HepG2 (cell line): Measurements from ENCODE around the gene ADGRD1. TPM values are rescaled to one million over a fixed set of nuclear protein-coding genes. Genes with fewer than 3 reads are reported as not detected.

Experiments used
- FOSL2 ChIP-seq: sonication (generic); formaldehyde crosslinking; IDR thresholded peaks from 2 replicates; pipeline ENCODE4 v1.4.0; 2020; ENCODE audit warnings: missing genetic modification reagents
- IRF2 ChIP-seq: IDR thresholded peaks from 2 replicates; pipeline ENCODE4 v1.6.1; 2018; ENCODE audit warnings: missing genetic modification reagents, missing compliant biosample characterization
- KLF16 ChIP-seq, 2 experiments: sonication (generic) in 1 of 2; formaldehyde crosslinking in 1 of 2; IDR thresholded peaks; 2 replicates each; pipeline versions ENCODE4 v1.6.1 to v1.8.0; 2016 to 2023; ENCODE audit warnings: missing genetic modification reagents in 2 of 2, missing compliant biosample characterization in 1 of 2
- LBX2 ChIP-seq: sonication (generic); formaldehyde crosslinking; IDR thresholded peaks from 2 replicates; pipeline ENCODE4 v1.5.0; 2020; ENCODE audit warnings: missing genetic modification reagents, mild to moderate bottlenecking, borderline replicate concordance
- MAFG ChIP-seq: sonication (generic); formaldehyde crosslinking; IDR thresholded peaks from 2 replicates; pipeline ENCODE4 v1.5.1; 2020; ENCODE audit warnings: mild to moderate bottlenecking, missing genetic modification reagents
- MTF2 ChIP-seq: sonication (generic); formaldehyde crosslinking; IDR thresholded peaks from 2 replicates; pipeline ENCODE4 v1.5.0; 2020; ENCODE audit warnings: missing genetic modification reagents, borderline replicate concordance
- MYNN ChIP-seq: sonication (generic); formaldehyde crosslinking; IDR thresholded peaks from 2 replicates; pipeline ENCODE4 v1.4.0; 2020; ENCODE audit warnings: mild to moderate bottlenecking, low read depth, missing genetic modification reagents
- NBN ChIP-seq: fragments of 450-650 bp; conservative IDR thresholded peaks from 2 replicates; pipeline ENCODE4 v1.6.1; 2017
- NONO ChIP-seq, 2 experiments: fragments of 450-650 bp in 1 of 2; sonication (generic) in 1 of 2; formaldehyde crosslinking in 1 of 2; IDR thresholded peaks in 1 of 2; conservative IDR thresholded peaks in 1 of 2; 2 replicates each; pipeline versions ENCODE4 v1.6.1 to v1.8.0; 2017 to 2022; ENCODE audit warnings: mild to moderate bottlenecking in 1 of 2, missing genetic modification reagents in 1 of 2, moderate library complexity in 1 of 2
- PITX1 ChIP-seq: sonication (generic); formaldehyde crosslinking; IDR thresholded peaks from 2 replicates; pipeline ENCODE4 v1.5.1; 2020; ENCODE audit warnings: mild to moderate bottlenecking, missing genetic modification reagents
- RARA ChIP-seq: IDR thresholded peaks from 2 replicates; pipeline ENCODE4 v1.6.1; 2016; ENCODE audit warnings: missing genetic modification reagents, missing compliant biosample characterization
- SMC3 ChIP-seq: IDR thresholded peaks from 2 replicates; pipeline ENCODE4 v1.6.1; 2011; ENCODE audit warnings: low read length, improper control_type of control experiment
- SOX6 ChIP-seq, 2 experiments: fragments of 450-650 bp in 1 of 2; sonication (generic) in 1 of 2; formaldehyde crosslinking in 1 of 2; IDR thresholded peaks; 2 replicates each; pipeline versions ENCODE4 v1.4.0 to v1.6.1; 2017 to 2020; ENCODE audit warnings: antibody characterized with exemption in 1 of 2, mild to moderate bottlenecking in 1 of 2, missing genetic modification reagents in 1 of 2
- SUZ12 ChIP-seq: fragments of 150-350 bp; IDR thresholded peaks from 2 replicates; pipeline ENCODE4 v1.6.1; 2014; ENCODE audit warnings: low read depth, low read length
- ZNF501 ChIP-seq: sonication (generic); formaldehyde crosslinking; IDR thresholded peaks from 2 replicates; pipeline ENCODE4 v1.5.1; 2020; ENCODE audit warnings: mild to moderate bottlenecking, moderate library complexity, missing genetic modification reagents
- ZNF605 ChIP-seq: sonication (generic); formaldehyde crosslinking; IDR thresholded peaks from 2 replicates; pipeline ENCODE4 v1.8.0; 2022; ENCODE audit warnings: mild to moderate bottlenecking, missing genetic modification reagents
- ZNF619 ChIP-seq: sonication (generic); formaldehyde crosslinking; IDR thresholded peaks from 2 replicates; pipeline ENCODE4 v1.4.0; 2020; ENCODE audit warnings: mild to moderate bottlenecking, missing genetic modification reagents
- ZNF678 ChIP-seq: sonication (generic); formaldehyde crosslinking; IDR thresholded peaks from 2 replicates; pipeline ENCODE4 v1.4.0; 2020; ENCODE audit warnings: mild to moderate bottlenecking, missing genetic modification reagents
- polyA plus RNA-seq, 8 experiments: library from polyadenylated mRNA; depleted of rRNA in 3 of 8; stranded (reverse) in 7 of 8; unstranded in 1 of 8; fragments of >200 nt; fragmentation: Illumina TruSeq in 4 of 8; extraction: Trizol in 4 of 8; gene quantifications; 2 replicates each; pipeline versions ENCODE4 v1.2.1 to v1.2.3, GENCODE V29; 2011 to 2016; ENCODE audit warnings: low read depth in 4 of 8, missing spikeins in 1 of 8, mixed read lengths in 1 of 8; ENCODE audit not compliant: insufficient read depth in 1 of 8
- total RNA-seq, 5 experiments: library from RNA; depleted of rRNA; stranded (reverse); fragments of >200 nt; fragmentation: Illumina TruSeq; extraction: Trizol; gene quantifications; 2 replicates each; pipeline ENCODE4 v1.2.3, GENCODE V29; 2016; ENCODE audit warnings: low read depth in 1 of 5
- TF ChIP-seq, protein P1 (sequence below), 2 experiments: sonication (generic) in 1 of 2; formaldehyde crosslinking in 1 of 2; IDR thresholded peaks; 2 replicates each; pipeline versions ENCODE4 v1.6.1 to v1.9.0; 2014 to 2022; ENCODE audit warnings: antibody characterized with exemption in 1 of 2, borderline replicate concordance in 1 of 2, inconsistent platforms in 1 of 2, low read depth in 1 of 2, missing genetic modification reagents in 1 of 2

ADGRD1 gene
- total and polyA plus RNA-seq, 2 of the 13 experiments (the other 11 are each of a cell fraction or from before 2014, with no cell fraction given), result 0.46 to 12.4 TPM

DNA sequence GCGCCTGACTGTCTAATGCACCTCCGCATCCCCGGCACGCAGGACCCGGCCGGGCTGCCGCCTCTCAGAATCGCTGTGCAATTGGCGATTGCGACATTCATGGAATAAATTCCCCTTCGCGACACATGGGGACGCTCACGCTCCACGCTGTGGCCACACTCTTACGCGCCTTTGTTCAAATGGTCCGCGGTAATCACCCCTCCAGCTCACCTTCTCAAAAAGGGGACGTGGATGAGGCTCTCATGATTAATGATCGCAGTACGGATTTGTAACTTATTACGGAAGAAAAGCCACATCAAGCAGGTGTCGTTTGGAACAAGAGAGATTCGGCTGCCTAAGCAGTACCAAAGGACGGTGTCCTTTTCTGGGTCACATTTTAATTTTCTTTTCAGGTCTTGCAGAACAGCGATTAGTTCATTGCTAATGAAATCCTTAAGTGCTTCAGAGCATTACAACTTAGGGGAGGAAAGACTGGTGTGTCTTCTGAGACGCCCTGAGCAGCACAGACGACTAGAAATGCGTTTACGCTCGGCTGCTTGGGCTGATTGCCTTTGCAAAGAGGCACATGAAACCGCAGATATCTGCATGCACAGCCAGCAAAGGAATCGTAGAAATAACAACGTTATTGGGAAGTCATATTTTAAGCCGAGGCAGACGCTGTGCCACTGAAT, 37.3 kb upstream of the ADGRD1 start (continued):
- TF ChIP-seq, protein P1, sequence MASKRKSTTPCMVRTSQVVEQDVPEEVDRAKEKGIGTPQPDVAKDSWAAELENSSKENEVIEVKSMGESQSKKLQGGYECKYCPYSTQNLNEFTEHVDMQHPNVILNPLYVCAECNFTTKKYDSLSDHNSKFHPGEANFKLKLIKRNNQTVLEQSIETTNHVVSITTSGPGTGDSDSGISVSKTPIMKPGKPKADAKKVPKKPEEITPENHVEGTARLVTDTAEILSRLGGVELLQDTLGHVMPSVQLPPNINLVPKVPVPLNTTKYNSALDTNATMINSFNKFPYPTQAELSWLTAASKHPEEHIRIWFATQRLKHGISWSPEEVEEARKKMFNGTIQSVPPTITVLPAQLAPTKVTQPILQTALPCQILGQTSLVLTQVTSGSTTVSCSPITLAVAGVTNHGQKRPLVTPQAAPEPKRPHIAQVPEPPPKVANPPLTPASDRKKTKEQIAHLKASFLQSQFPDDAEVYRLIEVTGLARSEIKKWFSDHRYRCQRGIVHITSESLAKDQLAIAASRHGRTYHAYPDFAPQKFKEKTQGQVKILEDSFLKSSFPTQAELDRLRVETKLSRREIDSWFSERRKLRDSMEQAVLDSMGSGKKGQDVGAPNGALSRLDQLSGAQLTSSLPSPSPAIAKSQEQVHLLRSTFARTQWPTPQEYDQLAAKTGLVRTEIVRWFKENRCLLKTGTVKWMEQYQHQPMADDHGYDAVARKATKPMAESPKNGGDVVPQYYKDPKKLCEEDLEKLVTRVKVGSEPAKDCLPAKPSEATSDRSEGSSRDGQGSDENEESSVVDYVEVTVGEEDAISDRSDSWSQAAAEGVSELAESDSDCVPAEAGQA (IDR thresholded peaks at IDR 0.05; ENCODE audit: low read depth), result 0 out of 2 replicates have a peak, but pooled peaks have one; percentile 29
- TF ChIP-seq, protein P1 (CRISPR knock-in tag; IDR thresholded peaks at IDR 0.05; ENCODE audit: borderline replicate concordance), result no peak
- no peak for TF ChIP-seq SOX6 (IDR thresholded peaks at IDR 0.05)
- TF ChIP-seq SOX6 (CRISPR knock-in tag; IDR thresholded peaks at IDR 0.05), result peak; percentile 38
- TF ChIP-seq NONO (IDR thresholded peaks at IDR 0.05), result no peak
- 0 out of 2 replicates have a peak, but pooled peaks have one; percentile 44 for TF ChIP-seq NONO (CRISPR knock-in tag; conservative IDR thresholded peaks at IDR 0.05)
- peak; percentile 17; the same call in 1 of the 2 replicates for TF ChIP-seq PITX1 (CRISPR knock-in tag)
- 0 out of 4 replicates have a peak, but pooled peaks of 1 of the 2 experiments have one; percentile 39 for TF ChIP-seq KLF16 (CRISPR knock-in tag; IDR thresholded peaks at IDR 0.05)
- TF ChIP-seq NBN, result no peak
- TF ChIP-seq MYNN (CRISPR knock-in tag), result no peak
- TF ChIP-seq SMC3, result peak; percentile 99
- 0 out of 2 replicates have a peak, but pooled peaks have one; percentile 25 for TF ChIP-seq SUZ12
- 0 out of 2 replicates have a peak, but pooled peaks have one; percentile 84 for TF ChIP-seq ZNF619 (CRISPR knock-in tag)
- TF ChIP-seq ZNF501, result peak; percentile 47; the same call in 1 of the 2 replicates
- 0 out of 2 replicates have a peak, but pooled peaks have one; percentile 53 for TF ChIP-seq ZNF605 (CRISPR knock-in tag)
- 0 out of 2 replicates have a peak, but pooled peaks have one; percentile 34 for TF ChIP-seq MTF2 (CRISPR knock-in tag)
- 0 out of 2 replicates have a peak, but pooled peaks have one; percentile 28 for TF ChIP-seq IRF2 (CRISPR knock-in tag)
- no peak for TF ChIP-seq MAFG (CRISPR knock-in tag)
- no peak for TF ChIP-seq ZNF678 (CRISPR knock-in tag)
- 0 out of 2 replicates have a peak, but pooled peaks have one; percentile 16 for TF ChIP-seq RARA
- peak; percentile 39; the same call in 1 of the 2 replicates for TF ChIP-seq FOSL2 (CRISPR knock-in tag)
- no peak for TF ChIP-seq LBX2 (CRISPR knock-in tag)
